Endothelial cell of umbilical vein (primary cell): ENCODE data around the gene SSR2. TPM values are rescaled to one million over a fixed set of nuclear protein-coding genes. Genes with fewer than 3 reads are reported as not detected.

Experiments
- BruUV-seq: library from RNA; stranded (reverse); fragments of 400-500 nt; replicated peaks from 2 replicates; lab custom pipeline; 2021; lab: Mats Ljungman, UMichigan
- CTCF ChIA-PET: fragments of 300-600, 350-600 bp; sonication (Branson Sonifier 250); formaldehyde crosslinking; loops from one replicate; lab custom pipeline; 2021; ENCODE audit warnings: antibody characterized with exemption, inconsistent platforms; lab: Charles Lee
- POLR2A ChIA-PET: fragments of 300-600, 350-600 bp; sonication (Branson Sonifier 250); formaldehyde crosslinking; loops from one replicate; lab custom pipeline; 2021; ENCODE audit warnings: antibody characterized with exemption, inconsistent platforms; lab: Charles Lee
- DNase-seq: peaks from one replicate; pipeline ENCODE4 v3.0.0-alpha.2; 2011; ENCODE audit warnings: low read depth, low spot score
- FAIRE-seq: peaks from 2 replicates; lab custom pipeline; 2011; peaks lifted over from hg19 to GRCh38; lab: Jason Lieb, UNC
- H2AFZ ChIP-seq: 2 replicates; pipeline ENCODE4 v1.6.0; 2012; ENCODE audit warnings: low read depth, low read length, control low read depth, inconsistent platforms
- H3K27ac ChIP-seq: 2 replicates; pipeline ENCODE4 v1.5.1; 2011; ENCODE audit warnings: low read depth, mild to moderate bottlenecking, control low read depth, low read length, moderate library complexity; ENCODE audit not compliant: insufficient read depth
- H3K27me3 ChIP-seq, 2 experiments: 2 replicates each; pipeline versions ENCODE4 v1.6.0 to v1.6.1; 2011; ENCODE audit warnings: low read length in 2 of 2, mixed read lengths in 1 of 2; ENCODE audit not compliant: control insufficient read depth in 2 of 2, insufficient read depth in 2 of 2
- H3K36me3 ChIP-seq, 2 experiments: 2 replicates in 1 of 2; 3 replicates in 1 of 2; pipeline ENCODE4 v1.5.1; 2011; ENCODE audit warnings: low read length in 2 of 2, mild to moderate bottlenecking in 1 of 2, moderate library complexity in 1 of 2; ENCODE audit not compliant: control insufficient read depth in 2 of 2, insufficient read depth in 2 of 2; ENCODE audit errors: extremely low read depth in 1 of 2
- H3K4me1 ChIP-seq: 3 replicates; pipeline ENCODE4 v1.5.1; 2011; ENCODE audit warnings: mild to moderate bottlenecking, low read length; ENCODE audit not compliant: control insufficient read depth, insufficient read depth; ENCODE audit errors: extremely low read depth
- H3K4me2 ChIP-seq: 2 replicates; pipeline ENCODE4 v1.6.1; 2011; ENCODE audit warnings: low read length, control low read depth, mixed read lengths; ENCODE audit not compliant: insufficient read depth
- H3K4me3 ChIP-seq, 3 experiments: fragments of 200-600 bp in 1 of 3; sonication (generic), shearing (Covaris generic) in 1 of 3; replicated peaks in 1 of 3; 2 replicates each; pipeline ENCODE4 v1.5.1; 2011 to 2016; ENCODE audit warnings: control low read depth in 3 of 3, low read length in 3 of 3, mild to moderate bottlenecking in 2 of 3, inconsistent platforms in 1 of 3, low read depth in 1 of 3, moderate library complexity in 1 of 3; ENCODE audit not compliant: insufficient read depth in 1 of 3
- H3K79me2 ChIP-seq: 2 replicates; pipeline ENCODE4 v1.6.0; 2012; ENCODE audit warnings: low read length, inconsistent platforms; ENCODE audit not compliant: control insufficient read depth, insufficient read depth
- H3K9ac ChIP-seq: replicated peaks from 2 replicates; pipeline ENCODE3; 2011; ENCODE audit warnings: low read length, control low read depth; ENCODE audit not compliant: insufficient read depth; ENCODE audit errors: extremely low read depth
- H3K9me1 ChIP-seq: replicated peaks from 3 replicates; pipeline ENCODE4 v1.6.0; 2011; ENCODE audit warnings: mild to moderate bottlenecking, low read length; ENCODE audit not compliant: control insufficient read depth, insufficient read depth; ENCODE audit errors: extremely low read depth
- H3K9me3 ChIP-seq: replicated peaks from 2 replicates; pipeline ENCODE4 v1.5.1; 2012; ENCODE audit warnings: low read length, inconsistent platforms; ENCODE audit not compliant: control insufficient read depth, insufficient read depth
- H4K20me1 ChIP-seq: replicated peaks from 2 replicates; pipeline ENCODE3; 2011; ENCODE audit warnings: mild to moderate bottlenecking, low read length; ENCODE audit not compliant: control insufficient read depth, insufficient read depth; ENCODE audit errors: extremely low read depth
- CTCF ChIP-seq, 2 donors: IDR thresholded peaks; 1 replicate in 1 of 2; 2 replicates in 1 of 2; pipeline ENCODE4 v1.5.1; 2011; ENCODE audit warnings: low read length in 2 of 2, mild to moderate bottlenecking in 2 of 2, moderate library complexity in 2 of 2, control low read depth in 1 of 2, inconsistent platforms in 1 of 2, low read depth in 1 of 2; ENCODE audit not compliant: insufficient read depth in 1 of 2; ENCODE audit errors: extremely low read depth in 1 of 2
- EZH2 ChIP-seq: IDR thresholded peaks from 2 replicates; pipeline ENCODE4 v1.6.1; 2012; ENCODE audit warnings: borderline replicate concordance, low read depth, mild to moderate bottlenecking, moderate library complexity, low read length, inconsistent platforms; ENCODE audit not compliant: severe bottlenecking
- FOS ChIP-seq: IDR thresholded peaks from 2 replicates; pipeline ENCODE4 v1.6.1; 2011; ENCODE audit warnings: mild to moderate bottlenecking, low read length, moderate library complexity, borderline replicate concordance; ENCODE audit not compliant: insufficient read depth
- GATA2 ChIP-seq: IDR thresholded peaks from 2 replicates; pipeline ENCODE4 v1.7.0; 2011; ENCODE audit warnings: low read depth, mild to moderate bottlenecking, moderate library complexity, mixed read lengths, low read length; ENCODE audit not compliant: insufficient read length, insufficient read depth
- JUN ChIP-seq: IDR thresholded peaks from 2 replicates; pipeline ENCODE4 v1.6.1; 2011; ENCODE audit warnings: borderline replicate concordance, low read depth; ENCODE audit not compliant: insufficient read length, insufficient read depth
- MAX ChIP-seq: IDR thresholded peaks from 2 replicates; pipeline ENCODE4 v1.6.1; 2011; ENCODE audit not compliant: insufficient read depth, insufficient read length
- MYC ChIP-seq: IDR thresholded peaks from one replicate; pipeline ENCODE4 v1.6.1; 2011; ENCODE audit warnings: mild to moderate bottlenecking, low read depth, low read length
- POLR2A ChIP-seq: IDR thresholded peaks from 2 replicates; pipeline ENCODE4 v1.6.1; 2012; ENCODE audit warnings: low read depth, mild to moderate bottlenecking, control low read depth, low read length
- POLR2AphosphoS5 ChIP-seq: IDR thresholded peaks from 2 replicates; pipeline ENCODE4 v1.6.1; 2012; ENCODE audit warnings: low read depth, mild to moderate bottlenecking, control low read depth, low read length, moderate library complexity; ENCODE audit not compliant: insufficient read depth
- dilution Hi-C: fragments of 300-500 bp; cut with MboI; formaldehyde crosslinking; loops from one replicate; pipeline ENCODE4 v1.15.0; 2019; ENCODE audit warnings: low sequenced_read_pairs; ENCODE audit not compliant: extremely low pct_ligation_motif_present
- intact Hi-C: fragments of 100-400 bp; cut with micrococcal nuclease; formaldehyde crosslinking; loops from one replicate; pipeline ENCODE4 v1.10.0; 2022
- polyA plus RNA-seq, 4 experiments: library from polyadenylated mRNA; depleted of rRNA in 3 of 4; stranded (reverse) in 3 of 4; unstranded in 1 of 4; fragments of >200 nt; gene quantifications; 2 replicates each; pipeline versions ENCODE4 v1.2.1 to v1.2.3, GENCODE V29; 2011 to 2012; ENCODE audit warnings: missing spikeins in 1 of 4
- total RNA-seq: library from RNA; stranded (reverse); gene quantifications from 2 replicates; pipeline ENCODE4 v1.2.3, GENCODE V29; 2021

Gene SSR2
- total and polyA plus RNA-seq, 2 donors (not counting 3 experiments of a cell fraction or from before 2014, with no cell fraction given), result 362 to 1,787 TPM

DNA sequence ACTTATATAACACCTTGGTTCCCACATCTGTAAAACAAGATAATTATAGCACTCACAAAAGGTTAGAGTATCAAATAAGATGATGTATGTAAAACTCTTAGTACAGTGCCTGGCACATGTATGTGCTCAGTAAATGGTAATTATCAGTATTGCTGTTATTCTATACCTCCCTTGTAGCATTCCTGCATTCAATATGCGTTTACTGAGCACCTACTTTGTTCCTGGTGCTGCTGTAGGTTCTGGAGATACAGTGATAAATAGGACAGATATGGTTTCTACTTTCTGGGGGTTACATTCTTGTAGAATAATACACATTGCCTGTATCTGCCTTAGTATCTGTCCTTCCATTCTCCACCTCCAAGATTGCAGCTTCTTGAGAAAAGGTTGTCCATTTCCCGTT lies 1.2 kb upstream of the SSR2 start:
- no TSS peak for BruUV-seq
- TF ChIP-seq EZH2 (no peak), FOS (no peak), MYC (no peak), POLR2AphosphoS5 (no peak), MAX (no peak), JUN (no peak), GATA2 (no peak), POLR2A (no peak), CTCF (IDR thresholded peaks at IDR 0.05; ENCODE audit: extremely low read depth in 1 of 2, insufficient read depth in 1 of 2, low read depth in 1 of 2, low read length in 2 of 2) (no peak)
- intact Hi-C loops, result loop anchor here (1.0 kb wide), 1 partner anchor 32 kb away; the partner anchor contains the start of gene LAMTOR2
- no peak for FAIRE-seq
- Histone ChIP-seq H3K27me3 (no peaks in the 10 kb centered on the region), H3K9ac (no peak overlapping the region), H2AFZ (no peak overlapping the region), H3K4me3 (no peak overlapping the region), H3K27ac (no peak overlapping the region), H3K4me1 (peaks cover 10% of the 10 kb centered on the region), H3K79me2 (peaks cover 25% of the 10 kb centered on the region), H3K36me3 (peaks cover 3 to 7% of the 10 kb centered on the region in 2 experiments), H3K4me2 (no peak overlapping the region), H4K20me1 (no peaks in the 10 kb centered on the region), H3K9me1 (no peaks in the 10 kb centered on the region), H3K9me3 (no peaks in the 10 kb centered on the region)
- no peak for DNase-seq
- dilution Hi-C loops, result no loop called here
- CTCF ChIA-PET, result interaction anchor here (0.9 kb wide), 1 partner anchor 45 kb away, joined by 6 read pairs; no protein-coding TSS in a partner anchor
- POLR2A ChIA-PET, result no interaction called here
